ENCODE results near the gene SLC6A17. TPM values are rescaled to one million over a fixed set of nuclear protein-coding genes. Genes with fewer than 3 reads are reported as not detected.

SLC6A17 gene
- total RNA-seq, 1 experiment from 2014 or later, result not detected

DNA sequence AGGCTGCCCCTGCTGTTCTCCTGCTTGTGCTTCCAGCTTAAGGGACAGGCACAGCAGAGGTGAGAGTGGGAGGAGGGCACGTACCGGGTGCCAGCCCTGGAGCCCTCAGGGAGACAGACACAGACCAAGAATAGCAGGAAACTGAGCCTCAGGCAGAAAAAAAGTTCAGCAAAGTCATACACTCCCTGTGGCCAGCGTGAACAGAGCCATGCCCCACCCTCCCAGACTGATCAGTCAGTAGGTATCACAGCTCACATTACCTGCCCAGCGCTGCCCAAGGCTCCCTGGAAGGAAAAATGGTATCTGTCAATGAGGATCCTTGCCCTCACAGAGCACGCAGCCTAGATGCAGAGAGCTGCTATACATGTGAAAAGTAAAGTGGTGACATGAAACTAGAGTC, 36.7 kb upstream of the SLC6A17 start:
- no peaks in the 10 kb centered on the region for H3K9me3 ChIP-seq (ENCODE audit: low read length)
- H3K36me3 ChIP-seq (ENCODE audit: insufficient read depth, low read length), result no peaks in the 10 kb centered on the region
- no peak overlapping the region for H2AFZ ChIP-seq (ENCODE audit: low read length)
- peak overlapping the region; percentile 50 for H3K9ac ChIP-seq (ENCODE audit: low read length)
- DNase-seq, result no peak
- H3K27ac ChIP-seq (ENCODE audit: low read length), result peak overlapping the region; percentile 80
- H3K4me2 ChIP-seq (ENCODE audit: low read depth, low read length, poor library complexity, severe bottlenecking), result no peak overlapping the region
- no peaks in the 10 kb centered on the region for H3K79me2 ChIP-seq (ENCODE audit: low read length)
- H4K20me1 ChIP-seq (ENCODE audit: insufficient read depth, low read depth, low read length), result no peaks in the 10 kb centered on the region
- no peaks in the 10 kb centered on the region for H3K9me2 ChIP-seq (replicated peaks; ENCODE audit: insufficient read depth, low read length)
- H3K4me1 ChIP-seq (ENCODE audit: low read length), result peaks cover 73% of the 10 kb centered on the region
- H3K27me3 ChIP-seq (ENCODE audit: low read length), result no peaks in the 10 kb centered on the region
- H3K4me3 ChIP-seq (ENCODE audit: low read length), result no peak overlapping the region

- no peaks in the 10 kb centered on the region for H3K27me3 ChIP-seq (ENCODE audit: low read length)
- H4K20me1 ChIP-seq (ENCODE audit: insufficient read depth, low read depth, low read length), result no peaks in the 10 kb centered on the region
- peaks cover 70% of the 10 kb centered on the region for H3K4me1 ChIP-seq (ENCODE audit: low read length)
- H3K4me3 ChIP-seq (ENCODE audit: low read length), result no peak overlapping the region
- H3K9ac ChIP-seq (ENCODE audit: low read length), result peak overlapping the region; percentile 28; the same call in 1 of the 2 replicates
- no peaks in the 10 kb centered on the region for H3K9me2 ChIP-seq (replicated peaks; ENCODE audit: insufficient read depth, low read length)
- DNase-seq, result no peak
- no peaks in the 10 kb centered on the region for H3K9me3 ChIP-seq (ENCODE audit: low read length)
- no peak overlapping the region for H3K4me2 ChIP-seq (ENCODE audit: low read depth, low read length, poor library complexity, severe bottlenecking)
- H2AFZ ChIP-seq (ENCODE audit: low read length), result no peak overlapping the region
- peak overlapping the region; percentile 80 for H3K27ac ChIP-seq (ENCODE audit: low read length)
- H3K79me2 ChIP-seq (ENCODE audit: low read length), result no peaks in the 10 kb centered on the region
- no peaks in the 10 kb centered on the region for H3K36me3 ChIP-seq (ENCODE audit: insufficient read depth, low read length)
Measured at GRCh38 chr1:110114173-110114572, 36.1 kb upstream of the SLC6A17 start.

DNA sequence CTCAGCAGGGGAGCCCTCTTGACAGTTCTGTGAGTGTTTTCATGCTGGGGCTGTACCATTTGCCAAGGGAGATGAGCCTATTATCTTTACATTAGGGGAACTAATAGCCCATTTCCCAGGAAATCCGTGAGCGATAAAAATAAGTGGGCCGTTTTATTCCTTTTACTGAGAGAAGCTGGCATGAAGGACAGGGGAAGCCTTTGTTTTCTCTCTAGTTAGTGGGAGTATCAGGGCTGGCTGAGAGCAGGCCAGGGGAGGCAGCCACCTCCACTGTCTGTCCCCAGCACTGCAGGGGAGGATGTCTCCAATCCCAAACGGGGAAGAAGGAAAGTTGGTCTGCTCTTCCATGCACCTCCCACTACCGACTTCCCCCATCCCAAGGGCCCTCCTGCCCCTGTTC, 35.5 kb upstream of the SLC6A17 start:
- no peaks in the 10 kb centered on the region for H3K27me3 ChIP-seq (ENCODE audit: low read length)
- no peak overlapping the region for H3K9ac ChIP-seq (ENCODE audit: low read length)
- no peak overlapping the region for H2AFZ ChIP-seq (ENCODE audit: low read length)
- H4K20me1 ChIP-seq (ENCODE audit: insufficient read depth, low read depth, low read length), result no peaks in the 10 kb centered on the region
- no peak overlapping the region for H3K4me3 ChIP-seq (ENCODE audit: low read length)
- no peaks in the 10 kb centered on the region for H3K36me3 ChIP-seq (ENCODE audit: insufficient read depth, low read length)
- no peak for DNase-seq
- no peaks in the 10 kb centered on the region for H3K9me3 ChIP-seq (ENCODE audit: low read length)
- H3K9me2 ChIP-seq (replicated peaks; ENCODE audit: insufficient read depth, low read length), result no peaks in the 10 kb centered on the region
- peaks cover 65% of the 10 kb centered on the region for H3K4me1 ChIP-seq (ENCODE audit: low read length)
- H3K4me2 ChIP-seq (ENCODE audit: low read depth, low read length, poor library complexity, severe bottlenecking), result no peak overlapping the region
- no peaks in the 10 kb centered on the region for H3K79me2 ChIP-seq (ENCODE audit: low read length)
- H3K27ac ChIP-seq (ENCODE audit: low read length), result peak overlapping the region; percentile 80

- peaks cover 7% of the 10 kb centered on the region for H3K9me3 ChIP-seq (ENCODE audit: low read length)
- H3K9ac ChIP-seq (ENCODE audit: low read length), result no peak overlapping the region
- H3K4me1 ChIP-seq (ENCODE audit: low read length), result peaks cover 28% of the 10 kb centered on the region
- no peaks in the 10 kb centered on the region for H3K9me2 ChIP-seq (replicated peaks; ENCODE audit: insufficient read depth, low read length)
- peaks cover 5% of the 10 kb centered on the region; the same call in 1 of the 2 replicates for H3K27me3 ChIP-seq (ENCODE audit: low read length)
- DNase-seq, result no peak
- no peaks in the 10 kb centered on the region for H4K20me1 ChIP-seq (ENCODE audit: insufficient read depth, low read depth, low read length)
- no peaks in the 10 kb centered on the region for H3K79me2 ChIP-seq (ENCODE audit: low read length)
- H3K27ac ChIP-seq (ENCODE audit: low read length), result peak overlapping the region; percentile 41; the same call in 1 of the 2 replicates
- no peaks in the 10 kb centered on the region; the same call in 1 of the 2 replicates for H3K36me3 ChIP-seq (ENCODE audit: insufficient read depth, low read length)
- peak overlapping the region; percentile 4 for H3K4me2 ChIP-seq (ENCODE audit: low read depth, low read length, poor library complexity, severe bottlenecking)
- H3K4me3 ChIP-seq (ENCODE audit: low read length), result no peak overlapping the region
- H2AFZ ChIP-seq (ENCODE audit: low read length), result no peak overlapping the region
Measured at GRCh38 chr1:110118636-110119396, 31.5 kb upstream of the SLC6A17 start.

DNA sequence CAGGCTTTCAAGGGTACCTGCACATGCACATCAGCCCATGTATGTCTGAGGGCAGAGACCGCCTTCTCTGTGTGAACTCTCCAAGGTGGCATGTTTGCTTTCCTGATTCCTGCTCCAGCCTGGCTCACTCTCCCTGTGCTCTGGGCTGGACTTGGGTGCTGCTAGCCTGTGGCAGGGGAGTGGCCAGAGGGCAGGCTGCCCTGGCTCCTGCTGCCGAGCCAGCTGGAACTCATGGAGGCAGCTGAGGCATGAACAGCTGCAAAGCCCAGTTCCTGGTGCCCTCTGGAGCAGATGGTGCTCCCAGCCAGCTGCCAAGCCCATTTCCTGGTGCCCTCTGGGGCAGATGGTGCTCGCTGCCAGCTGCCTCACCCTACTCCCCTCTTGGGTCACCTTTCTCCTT, 30.5 kb upstream of the SLC6A17 start:
- Histone ChIP-seq H3K27ac (ENCODE audit: low read length) (no peak overlapping the region), H3K4me1 (ENCODE audit: low read length) (peaks cover 20% of the 10 kb centered on the region), H3K9me2 (replicated peaks; ENCODE audit: insufficient read depth, low read length) (no peaks in the 10 kb centered on the region), H3K9ac (ENCODE audit: low read length) (no peak overlapping the region), H2AFZ (ENCODE audit: low read length) (no peak overlapping the region), H3K36me3 (ENCODE audit: insufficient read depth, low read length) (no peaks in the 10 kb centered on the region; the same call in 1 of the 2 replicates), H3K9me3 (ENCODE audit: low read length) (peaks cover 11% of the 10 kb centered on the region), H3K4me2 (ENCODE audit: low read depth, low read length, poor library complexity, severe bottlenecking) (no peak overlapping the region), H4K20me1 (ENCODE audit: insufficient read depth, low read depth, low read length) (no peaks in the 10 kb centered on the region), H3K79me2 (ENCODE audit: low read length) (no peaks in the 10 kb centered on the region), H3K4me3 (ENCODE audit: low read length) (no peak overlapping the region), H3K27me3 (ENCODE audit: low read length) (peaks cover 5% of the 10 kb centered on the region; the same call in 1 of the 2 replicates)
- no peak for DNase-seq

DNA sequence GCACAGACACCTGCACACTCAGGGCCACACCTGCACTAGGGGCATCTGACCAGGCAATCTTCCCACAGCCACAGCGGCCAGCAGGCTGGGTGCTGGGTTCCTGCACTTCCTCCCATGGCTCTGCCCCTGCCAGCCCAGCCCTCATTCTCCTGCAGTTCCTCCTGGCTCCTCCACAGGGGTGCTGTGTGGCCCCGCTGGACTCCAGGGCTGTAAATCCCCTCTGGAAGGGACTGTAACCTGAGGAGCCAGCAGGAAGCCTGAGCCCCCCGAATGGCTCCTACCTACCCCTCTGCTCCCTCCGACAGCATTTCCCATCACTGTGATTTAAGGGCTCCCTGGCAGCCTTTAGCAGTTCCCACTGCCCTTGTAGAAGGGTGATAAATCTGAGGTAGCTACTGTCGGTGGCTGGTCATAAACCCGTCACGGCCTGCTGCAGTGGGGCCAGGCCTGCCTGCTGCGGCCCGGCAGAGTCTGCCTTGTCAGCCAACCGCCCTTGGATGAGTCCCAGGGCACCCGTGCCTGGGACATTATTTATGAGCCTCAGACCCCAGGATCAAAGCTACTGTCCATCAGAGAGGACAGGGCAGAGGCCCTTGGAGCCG, 29.2 kb upstream of the SLC6A17 start:
- Histone ChIP-seq H2AFZ (ENCODE audit: low read length) (no peak overlapping the region), H3K4me2 (ENCODE audit: low read depth, low read length, poor library complexity, severe bottlenecking) (no peak overlapping the region), H3K27ac (ENCODE audit: low read length) (no peak overlapping the region), H4K20me1 (ENCODE audit: insufficient read depth, low read depth, low read length) (no peaks in the 10 kb centered on the region), H3K9me2 (replicated peaks; ENCODE audit: insufficient read depth, low read length) (no peaks in the 10 kb centered on the region), H3K4me1 (ENCODE audit: low read length) (peaks cover 17% of the 10 kb centered on the region), H3K4me3 (ENCODE audit: low read length) (no peak overlapping the region), H3K9ac (ENCODE audit: low read length) (no peak overlapping the region), H3K36me3 (ENCODE audit: insufficient read depth, low read length) (no peaks in the 10 kb centered on the region; the same call in 1 of the 2 replicates), H3K9me3 (ENCODE audit: low read length) (peaks cover 11% of the 10 kb centered on the region), H3K27me3 (ENCODE audit: low read length) (peaks cover 5% of the 10 kb centered on the region; the same call in 1 of the 2 replicates), H3K79me2 (ENCODE audit: low read length) (no peaks in the 10 kb centered on the region)
- DNase-seq, result no peak

- DNase-seq, result no peak
- H3K79me2 ChIP-seq (ENCODE audit: low read length), result no peaks in the 10 kb centered on the region
- H3K9me2 ChIP-seq (replicated peaks; ENCODE audit: insufficient read depth, low read length), result no peaks in the 10 kb centered on the region
- H3K27me3 ChIP-seq (ENCODE audit: low read length), result peaks cover 5% of the 10 kb centered on the region; the same call in 1 of the 2 replicates
- no peak overlapping the region for H3K9ac ChIP-seq (ENCODE audit: low read length)
- H3K4me3 ChIP-seq (ENCODE audit: low read length), result no peak overlapping the region
- no peak overlapping the region for H3K27ac ChIP-seq (ENCODE audit: low read length)
- peaks cover 6% of the 10 kb centered on the region for H3K4me1 ChIP-seq (ENCODE audit: low read length)
- H3K36me3 ChIP-seq (ENCODE audit: insufficient read depth, low read length), result no peaks in the 10 kb centered on the region; the same call in 1 of the 2 replicates
- H3K9me3 ChIP-seq (ENCODE audit: low read length), result peaks cover 11% of the 10 kb centered on the region
- no peaks in the 10 kb centered on the region for H4K20me1 ChIP-seq (ENCODE audit: insufficient read depth, low read depth, low read length)
- no peak overlapping the region for H3K4me2 ChIP-seq (ENCODE audit: low read depth, low read length, poor library complexity, severe bottlenecking)
- no peak overlapping the region for H2AFZ ChIP-seq (ENCODE audit: low read length)
Measured at GRCh38 chr1:110123224-110123623, 27.1 kb upstream of the SLC6A17 start.

DNA sequence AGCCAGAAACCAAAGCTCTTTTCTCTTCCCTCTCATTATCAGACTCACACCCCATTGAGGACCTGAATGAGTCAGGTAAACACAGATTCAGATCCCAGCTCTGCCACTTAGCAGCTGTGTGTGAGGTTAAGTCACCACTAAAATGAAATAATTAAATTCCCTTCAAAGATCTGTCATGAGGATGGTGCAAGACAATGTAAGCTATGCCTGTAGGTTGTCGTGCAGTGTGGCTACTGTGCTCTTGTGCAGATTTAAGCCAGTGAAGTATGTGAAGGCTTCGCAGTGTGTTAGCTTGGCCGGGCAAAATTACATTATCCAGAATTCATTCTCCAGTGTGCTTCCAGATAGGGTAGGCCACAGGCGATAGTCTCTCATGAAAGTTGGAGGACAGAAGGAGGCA, 24.5 kb upstream of the SLC6A17 start:
- H3K27ac ChIP-seq (ENCODE audit: low read length), result no peak overlapping the region
- H3K79me2 ChIP-seq (ENCODE audit: low read length), result no peaks in the 10 kb centered on the region
- no peak for DNase-seq
- H3K9ac ChIP-seq (ENCODE audit: low read length), result no peak overlapping the region
- no peaks in the 10 kb centered on the region; the same call in 1 of the 2 replicates for H3K36me3 ChIP-seq (ENCODE audit: insufficient read depth, low read length)
- H3K27me3 ChIP-seq (ENCODE audit: low read length), result peaks cover 5% of the 10 kb centered on the region; the same call in 1 of the 2 replicates
- no peak overlapping the region for H3K4me2 ChIP-seq (ENCODE audit: low read depth, low read length, poor library complexity, severe bottlenecking)
- H3K4me3 ChIP-seq (ENCODE audit: low read length), result no peak overlapping the region
- peaks cover 11% of the 10 kb centered on the region for H3K9me3 ChIP-seq (ENCODE audit: low read length)
- H2AFZ ChIP-seq (ENCODE audit: low read length), result no peak overlapping the region
- H4K20me1 ChIP-seq (ENCODE audit: insufficient read depth, low read depth, low read length), result no peaks in the 10 kb centered on the region
- H3K9me2 ChIP-seq (replicated peaks; ENCODE audit: insufficient read depth, low read length), result no peaks in the 10 kb centered on the region
- no peaks in the 10 kb centered on the region for H3K4me1 ChIP-seq (ENCODE audit: low read length)

All from Karpas-422 (cell line).